Bronchial epithelial cell (primary cell): Measurements from ENCODE around the gene TGFB2. TPM values are rescaled to one million over a fixed set of nuclear protein-coding genes. Genes with fewer than 3 reads are reported as not detected.

Experiments
- DNase-seq: peaks from one replicate; pipeline ENCODE4 v3.0.0-alpha.2; 2010; ENCODE audit warnings: low read depth
- FAIRE-seq: peaks from 2 replicates; lab custom pipeline; 2011; peaks lifted over from hg19 to GRCh38; lab: Jason Lieb, UNC
- H3K27me3 ChIP-seq: 2 replicates; pipeline ENCODE4 v1.5.1; 2011; ENCODE audit warnings: low read length; ENCODE audit not compliant: control insufficient read depth, insufficient read depth
- H3K36me3 ChIP-seq: 2 replicates; pipeline ENCODE4 v1.5.1; 2011; ENCODE audit warnings: low read length; ENCODE audit not compliant: control insufficient read depth, insufficient read depth
- H3K4me3 ChIP-seq: 2 replicates; pipeline ENCODE4 v1.5.1; 2011; ENCODE audit warnings: mild to moderate bottlenecking, low read depth, low read length, control low read depth
- CTCF ChIP-seq: IDR thresholded peaks from 2 replicates; pipeline ENCODE4 v1.5.1; 2011; ENCODE audit warnings: mild to moderate bottlenecking, moderate library complexity, low read length, control low read depth, inconsistent platforms; ENCODE audit not compliant: insufficient read depth, severe bottlenecking
- total RNA-seq: library from RNA; depleted of rRNA; stranded (reverse); fragments of >200 nt; gene quantifications from 2 replicates; pipeline ENCODE4 v1.2.1, GENCODE V29; 2014

The TGFB2 gene
- total RNA-seq, 1 donor from 2014 or later, result 6.1 TPM

- FAIRE-seq (no peak), DNase-seq (no peak)
- H3K36me3 ChIP-seq, result no peaks in the 10 kb centered on the region
- H3K4me3 ChIP-seq, result no peak overlapping the region
- TF ChIP-seq CTCF, result no peak
- no peaks in the 10 kb centered on the region for H3K27me3 ChIP-seq
These were observed 109.7 kb downstream of the TGFB2 start for GRCh38 chr1:218454700-218455282.

GRCh38 chr1:218456444-218456843 is 111.3 kb downstream of the TGFB2 start:
- FAIRE-seq (no peak), DNase-seq (no peak)
- H3K4me3 ChIP-seq, result no peak overlapping the region
- H3K36me3 ChIP-seq, result no peaks in the 10 kb centered on the region
- no peak for TF ChIP-seq CTCF
- H3K27me3 ChIP-seq, result no peaks in the 10 kb centered on the region

- H3K27me3 ChIP-seq, result no peaks in the 10 kb centered on the region
- H3K36me3 ChIP-seq, result no peaks in the 10 kb centered on the region
- FAIRE-seq (no peak), DNase-seq (no peak)
- H3K4me3 ChIP-seq, result no peak overlapping the region
- TF ChIP-seq CTCF, result no peak
These were observed 114.3 kb downstream of the TGFB2 start for GRCh38 chr1:218459450-218459849.

- Histone ChIP-seq H3K36me3 (no peaks in the 10 kb centered on the region), H3K4me3 (no peak overlapping the region), H3K27me3 (no peaks in the 10 kb centered on the region)
- DNase-seq (peak; percentile 78), FAIRE-seq (peak; percentile 28)
- no peak for TF ChIP-seq CTCF
These were observed 115.0 kb downstream of the TGFB2 start for GRCh38 chr1:218459878-218460711.

- no peaks in the 10 kb centered on the region for H3K36me3 ChIP-seq
- FAIRE-seq, result no peak
- no peak for TF ChIP-seq CTCF
- no peaks in the 10 kb centered on the region for H3K27me3 ChIP-seq
- DNase-seq, result no peak
- no peak overlapping the region for H3K4me3 ChIP-seq
These were observed 116.2 kb downstream of the TGFB2 start for GRCh38 chr1:218461351-218461750.
